Endothelial cell of umbilical vein (primary cell): Measurements from ENCODE around the gene RTP3. TPM values are rescaled to one million over a fixed set of nuclear protein-coding genes. Genes with fewer than 3 reads are reported as not detected.

Source experiments
- BruUV-seq: library from RNA; stranded (reverse); fragments of 400-500 nt; replicated peaks from 2 replicates; lab custom pipeline; 2021; lab: Mats Ljungman, UMichigan
- CTCF ChIA-PET: fragments of 300-600, 350-600 bp; sonication (Branson Sonifier 250); formaldehyde crosslinking; loops from one replicate; lab custom pipeline; 2021; ENCODE audit warnings: antibody characterized with exemption, inconsistent platforms; lab: Charles Lee
- POLR2A ChIA-PET: fragments of 300-600, 350-600 bp; sonication (Branson Sonifier 250); formaldehyde crosslinking; loops from one replicate; lab custom pipeline; 2021; ENCODE audit warnings: antibody characterized with exemption, inconsistent platforms; lab: Charles Lee
- DNase-seq: peaks from one replicate; pipeline ENCODE4 v3.0.0-alpha.2; 2011; ENCODE audit warnings: low read depth, low spot score
- FAIRE-seq: peaks from 2 replicates; lab custom pipeline; 2011; peaks lifted over from hg19 to GRCh38; lab: Jason Lieb, UNC
- H2AFZ ChIP-seq: 2 replicates; pipeline ENCODE4 v1.6.0; 2012; ENCODE audit warnings: low read depth, low read length, control low read depth, inconsistent platforms
- H3K27ac ChIP-seq: 2 replicates; pipeline ENCODE4 v1.5.1; 2011; ENCODE audit warnings: low read depth, mild to moderate bottlenecking, control low read depth, low read length, moderate library complexity; ENCODE audit not compliant: insufficient read depth
- H3K27me3 ChIP-seq, 2 experiments: 2 replicates each; pipeline versions ENCODE4 v1.6.0 to v1.6.1; 2011; ENCODE audit warnings: low read length in 2 of 2, mixed read lengths in 1 of 2; ENCODE audit not compliant: control insufficient read depth in 2 of 2, insufficient read depth in 2 of 2
- H3K36me3 ChIP-seq, 2 experiments: 2 replicates in 1 of 2; 3 replicates in 1 of 2; pipeline ENCODE4 v1.5.1; 2011; ENCODE audit warnings: low read length in 2 of 2, mild to moderate bottlenecking in 1 of 2, moderate library complexity in 1 of 2; ENCODE audit not compliant: control insufficient read depth in 2 of 2, insufficient read depth in 2 of 2; ENCODE audit errors: extremely low read depth in 1 of 2
- H3K4me1 ChIP-seq: 3 replicates; pipeline ENCODE4 v1.5.1; 2011; ENCODE audit warnings: mild to moderate bottlenecking, low read length; ENCODE audit not compliant: control insufficient read depth, insufficient read depth; ENCODE audit errors: extremely low read depth
- H3K4me2 ChIP-seq: 2 replicates; pipeline ENCODE4 v1.6.1; 2011; ENCODE audit warnings: low read length, control low read depth, mixed read lengths; ENCODE audit not compliant: insufficient read depth
- H3K4me3 ChIP-seq, 3 experiments: fragments of 200-600 bp in 1 of 3; sonication (generic), shearing (Covaris generic) in 1 of 3; replicated peaks in 1 of 3; 2 replicates each; pipeline ENCODE4 v1.5.1; 2011 to 2016; ENCODE audit warnings: control low read depth in 3 of 3, low read length in 3 of 3, mild to moderate bottlenecking in 2 of 3, inconsistent platforms in 1 of 3, low read depth in 1 of 3, moderate library complexity in 1 of 3; ENCODE audit not compliant: insufficient read depth in 1 of 3
- H3K79me2 ChIP-seq: 2 replicates; pipeline ENCODE4 v1.6.0; 2012; ENCODE audit warnings: low read length, inconsistent platforms; ENCODE audit not compliant: control insufficient read depth, insufficient read depth
- H3K9ac ChIP-seq: replicated peaks from 2 replicates; pipeline ENCODE3; 2011; ENCODE audit warnings: low read length, control low read depth; ENCODE audit not compliant: insufficient read depth; ENCODE audit errors: extremely low read depth
- H3K9me1 ChIP-seq: replicated peaks from 3 replicates; pipeline ENCODE4 v1.6.0; 2011; ENCODE audit warnings: mild to moderate bottlenecking, low read length; ENCODE audit not compliant: control insufficient read depth, insufficient read depth; ENCODE audit errors: extremely low read depth
- H3K9me3 ChIP-seq: replicated peaks from 2 replicates; pipeline ENCODE4 v1.5.1; 2012; ENCODE audit warnings: low read length, inconsistent platforms; ENCODE audit not compliant: control insufficient read depth, insufficient read depth
- H4K20me1 ChIP-seq: replicated peaks from 2 replicates; pipeline ENCODE3; 2011; ENCODE audit warnings: mild to moderate bottlenecking, low read length; ENCODE audit not compliant: control insufficient read depth, insufficient read depth; ENCODE audit errors: extremely low read depth
- EZH2 ChIP-seq: IDR thresholded peaks from 2 replicates; pipeline ENCODE4 v1.6.1; 2012; ENCODE audit warnings: borderline replicate concordance, low read depth, mild to moderate bottlenecking, moderate library complexity, low read length, inconsistent platforms; ENCODE audit not compliant: severe bottlenecking
- FOS ChIP-seq: IDR thresholded peaks from 2 replicates; pipeline ENCODE4 v1.6.1; 2011; ENCODE audit warnings: mild to moderate bottlenecking, low read length, moderate library complexity, borderline replicate concordance; ENCODE audit not compliant: insufficient read depth
- GATA2 ChIP-seq: IDR thresholded peaks from 2 replicates; pipeline ENCODE4 v1.7.0; 2011; ENCODE audit warnings: low read depth, mild to moderate bottlenecking, moderate library complexity, mixed read lengths, low read length; ENCODE audit not compliant: insufficient read length, insufficient read depth
- JUN ChIP-seq: IDR thresholded peaks from 2 replicates; pipeline ENCODE4 v1.6.1; 2011; ENCODE audit warnings: borderline replicate concordance, low read depth; ENCODE audit not compliant: insufficient read length, insufficient read depth
- MYC ChIP-seq: IDR thresholded peaks from one replicate; pipeline ENCODE4 v1.6.1; 2011; ENCODE audit warnings: mild to moderate bottlenecking, low read depth, low read length
- POLR2A ChIP-seq: IDR thresholded peaks from 2 replicates; pipeline ENCODE4 v1.6.1; 2012; ENCODE audit warnings: low read depth, mild to moderate bottlenecking, control low read depth, low read length
- POLR2AphosphoS5 ChIP-seq: IDR thresholded peaks from 2 replicates; pipeline ENCODE4 v1.6.1; 2012; ENCODE audit warnings: low read depth, mild to moderate bottlenecking, control low read depth, low read length, moderate library complexity; ENCODE audit not compliant: insufficient read depth
- dilution Hi-C: fragments of 300-500 bp; cut with MboI; formaldehyde crosslinking; loops from one replicate; pipeline ENCODE4 v1.15.0; 2019; ENCODE audit warnings: low sequenced_read_pairs; ENCODE audit not compliant: extremely low pct_ligation_motif_present
- intact Hi-C: fragments of 100-400 bp; cut with micrococcal nuclease; formaldehyde crosslinking; loops from one replicate; pipeline ENCODE4 v1.10.0; 2022
- polyA plus RNA-seq, 4 experiments: library from polyadenylated mRNA; depleted of rRNA in 3 of 4; stranded (reverse) in 3 of 4; unstranded in 1 of 4; fragments of >200 nt; gene quantifications; 2 replicates each; pipeline versions ENCODE4 v1.2.1 to v1.2.3, GENCODE V29; 2011 to 2012; ENCODE audit warnings: missing spikeins in 1 of 4
- total RNA-seq: library from RNA; stranded (reverse); gene quantifications from 2 replicates; pipeline ENCODE4 v1.2.3, GENCODE V29; 2021
- TF ChIP-seq, protein P1 (sequence below): IDR thresholded peaks from 2 replicates; pipeline ENCODE4 v1.6.1; 2011; ENCODE audit not compliant: insufficient read depth, insufficient read length
- TF ChIP-seq, protein P2 (sequence below), 2 donors: IDR thresholded peaks; 1 replicate in 1 of 2; 2 replicates in 1 of 2; pipeline ENCODE4 v1.5.1; 2011; ENCODE audit warnings: low read length in 2 of 2, mild to moderate bottlenecking in 2 of 2, moderate library complexity in 2 of 2, control low read depth in 1 of 2, inconsistent platforms in 1 of 2, low read depth in 1 of 2; ENCODE audit not compliant: insufficient read depth in 1 of 2; ENCODE audit errors: extremely low read depth in 1 of 2

The RTP3 gene
- total and polyA plus RNA-seq, 2 donors (not counting 3 experiments of a cell fraction or from before 2014, with no cell fraction given): 0.06 TPM; not detected in 1

- ChIA-PET CTCF (no interaction called here), POLR2A (no interaction called here)
- no peak overlapping the region for H2AFZ ChIP-seq
- H3K9me3 ChIP-seq: no peaks in the 10 kb centered on the region
- H3K4me3 ChIP-seq: no peak overlapping the region
- no peaks in the 10 kb centered on the region for H3K4me1 ChIP-seq
- H3K4me2 ChIP-seq: no peak overlapping the region
- DNase-seq (no peak), FAIRE-seq (no peak)
- no peak overlapping the region for H3K9ac ChIP-seq
- H3K27me3 ChIP-seq: no peaks in the 10 kb centered on the region
- H3K36me3 ChIP-seq: no peaks in the 10 kb centered on the region
- intact Hi-C loops: no loop called here
- no peaks in the 10 kb centered on the region for H4K20me1 ChIP-seq
- TF ChIP-seq MYC: no peak
- TF ChIP-seq, protein P1, sequence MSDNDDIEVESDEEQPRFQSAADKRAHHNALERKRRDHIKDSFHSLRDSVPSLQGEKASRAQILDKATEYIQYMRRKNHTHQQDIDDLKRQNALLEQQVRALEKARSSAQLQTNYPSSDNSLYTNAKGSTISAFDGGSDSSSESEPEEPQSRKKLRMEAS: no peak
- H3K79me2 ChIP-seq: no peaks in the 10 kb centered on the region
- no TSS peak for BruUV-seq
- H3K27ac ChIP-seq: no peak overlapping the region
- dilution Hi-C loops: no loop called here
- H3K9me1 ChIP-seq: no peaks in the 10 kb centered on the region
Measured at GRCh38 chr3:46467562-46467961, 30.2 kb upstream of the RTP3 start.

DNA sequence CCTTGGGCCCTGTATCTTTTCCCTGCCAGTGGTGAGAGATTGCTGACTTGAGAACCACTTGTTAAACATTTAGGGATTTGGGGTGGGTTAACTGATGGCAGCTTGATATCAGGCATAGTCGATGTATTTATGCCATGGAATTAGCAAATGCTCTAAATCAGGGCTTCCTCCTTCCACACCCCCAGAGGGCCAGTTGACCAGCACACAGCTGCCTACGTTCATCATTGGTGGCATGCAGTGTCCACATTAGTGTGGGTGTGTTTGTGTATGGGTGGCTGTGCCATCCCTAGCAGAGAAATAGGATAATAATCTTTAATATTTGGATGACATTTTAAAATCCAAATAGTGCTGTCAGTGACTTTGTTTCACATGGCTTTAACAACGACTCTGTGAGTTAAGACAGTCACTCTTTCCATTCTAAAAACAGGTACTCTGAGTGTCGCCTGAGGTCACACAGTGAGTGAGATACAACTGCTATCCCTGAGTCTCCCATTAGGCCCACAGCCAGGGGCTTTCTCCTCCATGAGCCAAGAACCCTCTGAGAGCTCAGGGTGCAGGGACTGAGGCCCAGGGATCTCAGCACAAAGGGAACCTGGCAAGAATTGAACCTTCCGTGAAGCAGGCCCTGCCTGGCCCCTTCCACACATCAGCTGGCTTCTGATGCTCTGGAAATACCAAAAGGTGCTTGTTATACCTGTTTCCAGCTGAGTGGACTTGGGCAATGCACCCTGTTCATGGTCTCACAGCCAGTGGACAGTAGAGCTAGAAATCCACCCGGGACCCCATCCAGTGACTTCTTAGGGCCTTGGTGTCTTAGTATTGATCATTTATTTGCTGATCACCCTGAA is 28.8 kb upstream of the RTP3 start:
- DNase-seq (no peak), FAIRE-seq (no peak)
- Histone ChIP-seq H3K9ac (no peak overlapping the region), H3K27ac (no peak overlapping the region), H3K4me1 (no peaks in the 10 kb centered on the region), H4K20me1 (no peaks in the 10 kb centered on the region), H3K79me2 (no peaks in the 10 kb centered on the region), H3K4me2 (no peak overlapping the region), H2AFZ (no peak overlapping the region), H3K27me3 (no peaks in the 10 kb centered on the region), H3K9me3 (no peaks in the 10 kb centered on the region), H3K4me3 (no peak overlapping the region), H3K9me1 (no peaks in the 10 kb centered on the region), H3K36me3 (no peaks in the 10 kb centered on the region)
- POLR2A ChIA-PET: no interaction called here
- CTCF ChIA-PET: interaction anchor here (1.2 to 1.6 kb wide), 2 partner anchors 20 to 192 kb away, joined by 3 to 7 read pairs; no protein-coding TSS in a partner anchor
- dilution Hi-C loops (no loop called here), intact Hi-C loops (no loop called here)
- no TSS peak for BruUV-seq
- TF ChIP-seq FOS (no peak), GATA2 (no peak), POLR2AphosphoS5 (no peak), MYC (no peak), JUN (no peak), POLR2A (no peak), EZH2 (no peak)
- TF ChIP-seq, protein P1: no peak
- TF ChIP-seq, protein P2, sequence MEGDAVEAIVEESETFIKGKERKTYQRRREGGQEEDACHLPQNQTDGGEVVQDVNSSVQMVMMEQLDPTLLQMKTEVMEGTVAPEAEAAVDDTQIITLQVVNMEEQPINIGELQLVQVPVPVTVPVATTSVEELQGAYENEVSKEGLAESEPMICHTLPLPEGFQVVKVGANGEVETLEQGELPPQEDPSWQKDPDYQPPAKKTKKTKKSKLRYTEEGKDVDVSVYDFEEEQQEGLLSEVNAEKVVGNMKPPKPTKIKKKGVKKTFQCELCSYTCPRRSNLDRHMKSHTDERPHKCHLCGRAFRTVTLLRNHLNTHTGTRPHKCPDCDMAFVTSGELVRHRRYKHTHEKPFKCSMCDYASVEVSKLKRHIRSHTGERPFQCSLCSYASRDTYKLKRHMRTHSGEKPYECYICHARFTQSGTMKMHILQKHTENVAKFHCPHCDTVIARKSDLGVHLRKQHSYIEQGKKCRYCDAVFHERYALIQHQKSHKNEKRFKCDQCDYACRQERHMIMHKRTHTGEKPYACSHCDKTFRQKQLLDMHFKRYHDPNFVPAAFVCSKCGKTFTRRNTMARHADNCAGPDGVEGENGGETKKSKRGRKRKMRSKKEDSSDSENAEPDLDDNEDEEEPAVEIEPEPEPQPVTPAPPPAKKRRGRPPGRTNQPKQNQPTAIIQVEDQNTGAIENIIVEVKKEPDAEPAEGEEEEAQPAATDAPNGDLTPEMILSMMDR (IDR thresholded peaks at IDR 0.05; ENCODE audit: extremely low read depth in 1 of 2, insufficient read depth in 1 of 2, low read depth in 1 of 2, low read length in 2 of 2): no peak
